CMK (cell line): Measurements from ENCODE around the gene TBC1D10B.

Source experiments
- DNase-seq: peaks from one replicate; pipeline ENCODE4 v3.0.0-alpha.2; 2010; ENCODE audit warnings: low read depth

The TBC1D10B gene, protein sequence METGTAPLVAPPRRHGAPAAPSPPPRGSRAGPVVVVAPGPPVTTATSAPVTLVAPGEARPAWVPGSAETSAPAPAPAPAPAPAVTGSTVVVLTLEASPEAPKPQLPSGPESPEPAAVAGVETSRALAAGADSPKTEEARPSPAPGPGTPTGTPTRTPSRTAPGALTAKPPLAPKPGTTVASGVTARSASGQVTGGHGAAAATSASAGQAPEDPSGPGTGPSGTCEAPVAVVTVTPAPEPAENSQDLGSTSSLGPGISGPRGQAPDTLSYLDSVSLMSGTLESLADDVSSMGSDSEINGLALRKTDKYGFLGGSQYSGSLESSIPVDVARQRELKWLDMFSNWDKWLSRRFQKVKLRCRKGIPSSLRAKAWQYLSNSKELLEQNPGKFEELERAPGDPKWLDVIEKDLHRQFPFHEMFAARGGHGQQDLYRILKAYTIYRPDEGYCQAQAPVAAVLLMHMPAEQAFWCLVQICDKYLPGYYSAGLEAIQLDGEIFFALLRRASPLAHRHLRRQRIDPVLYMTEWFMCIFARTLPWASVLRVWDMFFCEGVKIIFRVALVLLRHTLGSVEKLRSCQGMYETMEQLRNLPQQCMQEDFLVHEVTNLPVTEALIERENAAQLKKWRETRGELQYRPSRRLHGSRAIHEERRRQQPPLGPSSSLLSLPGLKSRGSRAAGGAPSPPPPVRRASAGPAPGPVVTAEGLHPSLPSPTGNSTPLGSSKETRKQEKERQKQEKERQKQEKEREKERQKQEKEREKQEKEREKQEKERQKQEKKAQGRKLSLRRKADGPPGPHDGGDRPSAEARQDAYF

DNA sequence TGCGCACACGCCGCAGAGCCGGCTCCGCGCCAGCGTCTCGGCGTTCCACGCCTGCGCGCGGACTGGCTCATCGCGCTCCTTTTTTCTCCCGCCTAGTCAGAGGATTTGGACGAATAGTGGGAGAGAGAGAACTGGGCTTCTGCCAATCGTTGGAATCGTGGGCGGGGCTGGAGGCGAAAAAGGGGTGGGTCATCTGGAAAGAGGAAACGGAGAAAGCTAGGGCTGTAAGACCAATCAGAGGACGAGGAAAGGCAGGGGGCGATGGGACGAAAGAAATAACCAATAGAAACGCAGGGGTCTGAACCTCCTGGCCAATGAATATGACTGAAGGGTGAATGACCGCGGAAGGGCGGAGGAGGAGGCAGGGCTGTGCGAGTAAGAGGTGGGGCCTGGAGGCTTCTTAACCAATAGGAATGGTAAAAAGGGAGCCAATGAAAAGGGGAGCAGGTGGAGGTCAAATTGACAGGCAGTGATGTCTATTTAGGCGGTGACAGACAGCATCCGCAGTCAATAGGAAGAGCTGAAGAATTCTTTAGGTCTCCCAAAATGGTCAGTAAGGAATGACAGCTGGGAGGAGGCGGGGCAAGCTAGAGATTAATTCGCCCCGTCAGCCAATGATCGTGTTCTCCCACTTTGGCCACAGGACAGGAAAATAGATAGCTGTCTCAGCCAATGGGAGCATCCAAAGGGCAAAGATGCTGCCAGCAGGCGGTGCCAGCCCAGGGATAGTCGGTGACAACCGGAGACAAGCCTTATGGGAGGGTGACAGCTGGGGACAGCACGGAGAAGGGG, at the start of gene TBC1D10B:
Gene TBC1D10B (minus strand): TSS at position 39 of the 792 bp plus-strand sequence. CDS start 311 bp downstream, outside the sequence.
- peak; percentile 100 for DNase-seq

DNA sequence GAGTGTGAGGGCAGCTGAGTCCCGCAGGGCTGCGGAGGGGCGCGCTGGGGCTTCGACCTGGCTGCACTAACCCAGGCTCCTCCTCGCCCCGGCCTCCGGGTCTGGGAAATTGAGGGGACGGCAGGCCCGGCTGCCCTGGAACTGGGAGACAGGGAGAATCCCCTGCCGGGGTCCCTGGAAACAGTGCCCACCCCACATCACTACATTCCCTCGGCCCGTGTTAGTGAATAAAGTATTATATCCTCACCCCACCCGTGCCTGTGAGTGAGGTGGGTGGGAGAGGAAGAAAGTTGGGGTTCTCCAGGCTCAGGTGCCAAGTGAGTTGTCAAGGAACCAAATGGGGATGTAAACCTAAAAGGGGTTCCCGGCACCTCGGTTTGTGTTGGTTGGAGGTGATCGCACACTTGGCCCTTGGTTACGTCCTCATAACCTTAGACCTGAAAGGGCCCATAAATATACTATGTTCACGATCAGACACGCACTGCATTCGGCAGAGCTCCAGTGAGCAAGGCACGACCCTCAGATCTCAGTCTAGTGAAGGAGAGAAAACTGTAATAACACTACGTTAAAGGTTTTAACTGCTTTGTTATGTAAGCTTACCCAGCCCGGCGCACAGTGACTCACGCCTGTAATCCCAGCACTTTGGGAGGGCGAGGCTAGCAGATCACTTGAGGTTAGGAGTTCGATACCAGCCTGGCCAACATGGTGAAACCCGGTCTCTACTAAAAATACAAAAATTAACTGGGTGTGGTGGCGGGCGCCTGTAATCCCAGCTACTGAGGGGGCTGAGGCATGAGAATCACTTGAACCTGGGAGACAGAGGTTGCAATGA, 48.3 kb upstream of the TBC1D10B start:
- DNase-seq: no peak

DNA sequence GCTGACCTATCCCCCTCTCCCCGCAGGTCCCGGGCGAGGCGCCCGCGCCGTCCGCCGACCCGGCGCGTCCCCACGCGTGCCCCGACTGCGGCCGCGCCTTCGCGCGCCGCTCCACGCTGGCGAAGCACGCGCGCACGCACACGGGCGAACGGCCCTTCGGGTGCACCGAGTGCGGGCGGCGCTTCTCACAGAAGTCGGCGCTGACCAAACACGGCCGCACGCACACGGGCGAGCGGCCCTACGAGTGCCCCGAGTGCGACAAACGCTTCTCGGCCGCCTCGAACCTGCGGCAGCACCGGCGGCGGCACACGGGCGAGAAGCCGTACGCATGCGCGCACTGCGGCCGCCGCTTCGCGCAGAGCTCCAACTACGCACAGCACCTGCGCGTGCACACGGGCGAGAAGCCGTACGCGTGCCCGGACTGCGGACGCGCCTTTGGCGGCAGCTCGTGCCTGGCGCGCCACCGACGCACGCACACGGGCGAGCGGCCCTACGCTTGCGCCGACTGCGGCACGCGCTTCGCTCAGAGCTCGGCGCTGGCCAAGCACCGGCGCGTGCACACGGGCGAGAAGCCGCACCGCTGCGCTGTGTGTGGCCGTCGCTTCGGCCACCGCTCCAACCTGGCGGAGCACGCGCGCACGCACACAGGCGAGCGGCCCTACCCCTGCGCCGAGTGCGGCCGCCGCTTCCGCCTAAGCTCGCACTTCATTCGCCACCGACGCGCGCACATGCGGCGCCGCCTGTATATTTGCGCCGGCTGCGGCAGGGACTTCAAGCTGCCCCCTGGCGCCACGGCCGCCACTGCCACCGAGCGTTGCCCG, 47.4 kb upstream of the TBC1D10B start:
- DNase-seq: no peak

DNA sequence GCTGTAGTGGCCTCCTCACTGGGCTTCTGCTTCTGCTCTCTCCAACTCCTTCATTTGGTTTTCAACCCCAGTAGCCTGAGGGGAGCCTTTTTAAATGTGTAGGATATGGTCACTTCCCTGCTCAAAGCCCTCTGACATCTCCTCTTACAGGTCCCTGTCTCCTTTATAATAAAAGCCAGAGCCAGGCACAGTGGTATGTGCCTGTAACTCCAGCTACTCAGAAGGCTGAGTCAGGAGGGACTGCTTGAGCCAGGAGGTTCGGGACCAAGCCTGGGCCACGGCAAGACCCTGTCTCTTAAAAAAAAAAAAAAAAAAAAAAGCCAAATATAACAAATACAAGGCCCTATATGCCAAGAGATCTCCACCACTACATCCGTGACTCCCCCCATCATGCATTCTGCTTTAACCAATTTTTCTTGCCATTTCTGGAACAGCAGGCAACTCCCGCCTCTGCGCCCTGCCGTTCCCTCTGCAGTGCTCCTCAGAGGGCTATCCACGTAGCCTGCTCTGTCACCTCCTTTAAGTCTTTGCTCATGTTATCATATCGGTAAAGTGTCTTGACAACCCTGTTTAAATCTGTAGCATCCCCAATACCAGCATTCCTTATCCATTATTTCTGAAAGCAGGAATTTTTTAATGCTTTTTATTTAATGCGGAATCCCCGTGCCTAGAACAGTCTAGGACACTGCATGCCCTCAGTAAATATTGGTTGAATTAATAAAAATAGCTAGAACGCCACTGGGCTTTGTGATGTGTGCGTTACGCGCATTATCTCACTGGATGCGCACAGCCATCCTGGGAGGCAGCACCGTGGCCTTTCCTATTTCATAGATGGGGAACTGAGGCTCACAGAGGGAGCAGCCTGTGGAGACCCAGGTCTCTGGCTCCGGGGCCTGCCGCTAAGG, 46.6 kb upstream of the TBC1D10B start:
- DNase-seq: no peak

DNA sequence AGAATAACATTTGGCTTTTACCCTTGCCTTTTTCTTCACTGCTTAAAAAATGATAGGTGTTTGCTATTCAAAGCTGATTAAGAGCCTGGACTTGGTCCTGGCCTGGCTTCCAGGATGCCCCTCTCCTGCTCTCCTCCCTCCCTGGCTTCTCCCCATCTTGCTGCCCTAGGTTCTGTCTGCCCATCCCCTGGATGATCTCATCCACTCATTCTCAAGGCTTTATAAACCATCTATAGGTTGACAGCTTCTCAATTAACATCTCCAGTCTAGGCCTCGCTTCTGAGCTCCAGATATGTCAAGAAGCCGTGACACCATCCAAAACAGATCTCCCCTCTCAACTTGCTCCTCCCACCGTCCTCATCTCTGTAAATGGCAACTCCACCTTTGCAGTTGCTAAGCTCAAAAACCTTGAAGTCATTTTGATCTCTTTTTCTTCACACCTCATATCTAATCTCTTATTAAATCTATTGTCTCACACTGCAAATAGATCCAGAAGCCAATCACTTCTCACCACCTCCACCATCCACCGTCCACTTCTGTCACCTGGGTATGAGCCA, 45.8 kb upstream of the TBC1D10B start:
- no peak for DNase-seq

DNA sequence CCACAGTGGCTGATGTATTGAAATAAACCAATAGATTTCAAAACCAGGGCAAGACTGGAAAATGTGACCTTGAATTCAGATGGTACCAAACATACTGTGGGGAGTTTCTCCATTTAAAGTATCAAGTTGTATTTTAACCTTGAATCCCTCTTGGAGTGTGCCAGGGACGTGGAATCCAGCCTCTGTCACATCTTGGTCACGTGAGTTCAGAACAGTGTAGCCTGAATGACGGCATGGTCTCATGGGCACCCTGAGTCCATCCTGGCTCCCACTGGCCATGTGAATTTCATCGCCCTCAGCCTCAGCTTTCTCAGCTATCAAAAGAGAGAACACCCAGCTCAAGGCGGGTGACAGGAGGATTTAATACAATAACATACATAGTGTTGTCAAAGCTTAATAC, 43.9 kb upstream of the TBC1D10B start:
- no peak for DNase-seq

DNA sequence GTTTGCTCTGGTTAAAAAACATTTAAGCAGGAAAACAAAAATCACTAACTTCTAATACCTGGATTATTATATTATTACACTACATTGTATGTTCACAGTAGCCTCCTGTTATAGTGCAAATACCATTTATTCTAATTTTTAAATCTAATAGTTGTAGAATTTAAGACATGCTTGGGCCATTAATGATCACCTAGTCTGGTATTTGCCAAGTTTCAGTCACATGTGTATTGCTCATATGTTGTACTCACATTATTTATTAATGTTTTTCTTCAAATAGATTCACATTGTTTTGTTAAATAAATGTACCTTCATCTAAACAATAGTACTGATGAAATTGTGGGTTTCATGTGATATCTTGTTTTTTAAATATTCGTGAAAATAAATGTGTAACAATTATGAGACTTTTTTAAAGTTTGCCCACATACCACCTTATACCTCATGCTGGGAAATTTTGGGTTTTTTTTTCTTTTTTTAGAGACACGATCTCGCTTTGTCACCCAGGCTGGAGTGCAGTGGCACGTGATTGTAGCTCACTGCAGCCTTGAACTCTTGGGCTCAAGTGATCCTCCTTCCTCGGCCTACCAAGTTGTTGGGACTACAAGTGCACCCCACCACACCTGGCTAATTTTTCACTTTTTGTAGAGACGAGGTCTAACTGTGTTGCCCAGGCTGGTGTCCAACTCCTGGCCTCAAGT, 43.0 kb upstream of the TBC1D10B start:
- DNase-seq: no peak

DNA sequence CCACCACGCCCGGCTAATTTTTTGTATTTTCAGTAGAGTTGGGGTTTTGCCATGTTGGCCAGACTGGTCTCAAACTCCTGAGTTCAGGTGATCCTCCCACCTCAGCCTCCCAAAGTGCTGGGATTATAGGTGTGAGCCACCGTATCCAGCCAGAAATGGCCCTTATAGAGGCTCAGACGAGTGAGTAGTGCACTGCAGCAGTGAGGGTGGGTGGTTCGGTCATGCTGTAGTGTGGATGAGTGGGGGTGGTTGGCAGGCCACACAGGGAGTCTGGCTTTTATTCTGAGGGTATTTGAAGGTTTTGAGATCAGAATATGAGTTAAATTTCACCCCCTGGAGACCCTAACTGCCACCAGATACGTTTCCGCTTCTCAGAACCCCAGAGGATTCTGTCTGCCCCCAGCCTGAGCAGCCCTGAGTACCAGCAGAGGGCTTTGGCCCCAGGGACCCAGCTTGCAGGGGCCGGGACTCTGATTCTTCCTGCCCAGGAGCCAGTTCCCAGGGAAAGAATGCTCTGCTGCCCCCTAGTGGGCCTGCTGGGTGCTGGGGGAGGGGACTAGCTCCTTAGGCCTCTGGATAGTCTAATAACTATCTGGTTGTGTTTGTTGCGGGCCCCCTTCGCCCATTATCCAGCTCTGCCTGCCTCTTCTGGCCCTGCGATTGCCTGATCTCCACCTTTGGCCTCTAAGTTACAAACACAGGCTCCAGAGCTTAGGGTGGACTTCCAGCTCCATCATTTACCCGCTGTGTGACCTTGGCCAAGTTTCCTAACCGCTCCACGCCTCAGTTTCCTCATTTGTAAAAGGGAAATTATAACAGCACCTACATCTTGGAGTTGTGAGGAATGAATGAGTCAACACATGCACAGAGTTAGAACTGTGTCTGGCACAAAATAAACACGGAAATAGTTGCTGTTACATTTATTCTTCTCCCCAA, 39.1 kb upstream of the TBC1D10B start:
- DNase-seq: peak; percentile 80

DNA sequence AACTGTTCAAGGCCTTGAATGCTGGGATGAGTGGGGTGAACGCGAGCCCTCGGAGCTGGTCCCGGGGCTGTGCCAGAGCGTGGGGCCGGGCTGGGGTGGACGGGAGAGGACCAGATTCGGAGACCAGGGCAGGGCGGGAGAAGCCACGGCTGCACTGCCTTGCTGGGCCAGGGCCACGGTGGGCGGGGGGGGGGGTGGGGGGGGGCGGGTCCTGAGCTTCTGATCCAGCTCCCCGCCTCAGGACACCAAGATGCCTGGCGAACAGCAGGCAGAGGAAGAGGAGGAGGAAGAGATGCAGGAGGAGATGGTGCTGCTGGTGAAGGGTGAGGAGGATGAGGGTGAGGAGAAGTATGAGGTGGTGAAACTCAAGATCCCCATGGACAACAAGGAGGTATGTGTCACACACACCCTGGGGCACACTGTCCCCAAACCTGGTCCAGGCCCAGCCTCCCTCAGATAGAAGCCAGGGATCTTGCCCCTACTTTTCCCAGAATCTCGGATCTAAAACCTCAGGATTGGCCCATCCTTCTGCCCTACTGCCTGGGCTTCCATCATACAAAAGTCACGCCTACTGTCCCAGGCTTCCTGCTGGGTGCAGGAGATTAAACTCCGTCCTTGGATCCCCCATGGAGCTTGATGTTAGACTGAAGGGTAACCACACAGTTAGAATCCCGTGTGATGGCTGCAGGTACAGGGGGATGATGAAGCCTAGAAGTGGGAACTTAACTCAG, 37.7 kb upstream of the TBC1D10B start:
- DNase-seq: no peak

DNA sequence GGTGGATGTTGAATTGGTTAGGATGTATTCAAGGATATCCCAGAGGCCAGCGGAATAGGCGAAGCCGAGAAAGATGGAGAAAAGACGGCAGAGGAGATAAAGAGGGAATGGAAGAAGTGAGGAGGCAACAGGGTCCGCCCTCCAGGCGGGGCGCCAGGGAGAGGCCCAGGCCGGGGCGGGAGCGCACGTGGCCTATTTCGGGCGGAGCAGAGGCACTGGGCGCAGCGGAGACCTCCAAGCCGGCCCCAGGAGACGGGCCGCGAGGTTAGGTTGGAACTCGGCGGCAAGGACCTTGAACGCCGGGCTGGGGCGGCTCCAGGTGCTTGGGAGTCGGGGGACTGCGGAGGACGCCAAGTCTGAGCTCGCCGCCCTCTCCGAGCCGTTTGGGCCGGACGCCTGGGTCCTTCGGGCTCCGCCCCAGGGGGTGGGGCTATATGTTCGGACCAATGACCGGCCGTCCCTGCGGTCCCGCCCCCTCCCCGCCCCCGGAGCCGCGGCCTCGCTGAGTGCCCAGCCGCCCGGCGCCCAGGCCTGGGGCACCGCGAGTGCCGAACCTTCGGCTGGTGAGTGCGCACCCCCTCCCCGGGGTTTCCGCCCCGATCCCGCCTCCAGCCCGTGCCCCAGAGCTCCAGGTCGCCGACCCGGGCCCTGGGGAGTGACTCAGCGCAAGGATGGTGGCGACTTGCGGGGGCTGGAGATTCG, 37.0 kb upstream of the TBC1D10B start, which contains the start of gene ZNF771:
Gene ZNF771 (plus strand): TSS at position 505 of the 702 bp plus-strand sequence. CDS start 448 bp downstream, outside the sequence.
- DNase-seq: peak; percentile 76

DNA sequence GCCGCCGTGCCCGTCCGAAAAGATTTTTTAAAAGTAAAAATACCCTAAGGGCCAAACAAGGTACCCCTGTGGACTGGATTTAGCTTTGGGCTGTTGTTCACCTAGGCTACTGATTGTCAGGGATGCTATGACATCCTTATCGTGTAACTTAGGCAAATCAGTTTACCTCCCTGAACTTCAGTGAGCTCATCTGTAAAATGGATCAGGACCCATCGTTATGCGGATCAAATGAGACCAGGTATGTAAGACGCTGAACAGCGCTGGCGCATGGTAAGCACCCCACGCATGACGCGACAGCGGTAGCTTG, 36.5 kb upstream of the TBC1D10B start:
- no peak for DNase-seq

DNA sequence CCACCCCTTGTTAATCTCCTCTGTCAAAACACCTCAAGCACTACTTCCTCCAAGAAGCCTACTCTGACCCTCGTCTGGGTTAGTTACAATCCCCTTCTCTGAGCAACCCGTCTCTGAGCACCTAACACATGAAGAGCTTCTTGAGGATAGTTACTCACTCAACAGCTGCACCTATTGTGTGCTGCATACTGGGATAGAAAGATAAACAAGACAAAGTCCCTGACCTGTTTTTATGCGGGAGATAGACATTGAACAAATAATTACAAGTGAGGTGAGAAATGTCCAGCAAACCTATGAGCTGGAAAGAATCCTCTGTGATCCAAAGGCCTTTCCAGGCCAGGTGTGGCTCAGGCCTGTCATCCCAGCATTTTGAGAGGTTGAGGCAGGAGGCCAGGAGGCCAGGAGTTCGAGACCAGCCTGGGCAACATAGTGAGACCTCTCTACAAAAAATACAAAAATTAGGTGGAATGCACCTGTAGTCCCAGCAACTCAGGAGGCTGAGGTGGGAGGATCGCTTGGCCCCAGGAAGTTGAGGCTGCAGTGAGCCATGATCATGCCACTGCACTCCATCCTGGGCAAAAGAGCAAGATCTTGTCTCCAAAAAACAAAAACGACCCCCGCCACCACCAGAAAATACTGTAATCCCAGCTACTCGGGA, 31.6 kb upstream of the TBC1D10B start:
- DNase-seq: no peak

DNA sequence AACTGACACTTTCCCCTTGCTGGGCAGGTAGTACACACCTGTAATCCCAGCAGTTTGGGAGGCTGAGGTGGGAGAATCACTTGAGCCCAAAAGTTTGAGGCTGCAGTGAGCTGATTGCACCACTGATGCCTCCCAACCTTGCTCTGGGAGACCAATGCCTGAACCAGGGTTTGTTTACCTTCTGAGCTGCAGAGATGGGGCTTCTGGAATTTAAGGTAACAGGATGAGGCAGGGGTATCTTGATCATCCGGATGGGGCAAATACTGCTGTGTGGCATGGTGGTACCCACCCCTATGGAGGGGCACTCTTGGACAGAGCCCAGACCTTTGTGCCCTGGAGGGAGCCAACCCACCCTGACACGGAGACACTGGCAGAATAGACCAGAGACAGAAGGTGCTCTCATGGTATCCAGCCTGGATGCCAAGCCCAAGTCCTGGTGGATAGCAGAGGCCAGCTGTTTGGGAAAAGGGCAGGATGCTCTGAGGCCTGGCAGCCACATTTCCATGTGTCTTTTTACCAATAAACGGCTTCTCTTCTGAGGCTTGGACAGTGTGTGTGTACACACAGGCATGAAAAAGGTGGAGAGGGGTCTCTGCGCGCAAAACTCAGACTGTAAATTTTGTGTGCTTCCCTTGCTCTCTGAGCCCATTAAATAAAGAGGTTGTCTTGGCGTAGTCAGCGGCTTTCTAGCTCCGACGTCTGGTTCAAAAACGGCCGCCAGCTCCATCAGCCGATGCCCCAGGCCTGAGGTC, 29.3 kb upstream of the TBC1D10B start:
- DNase-seq: no peak

DNA sequence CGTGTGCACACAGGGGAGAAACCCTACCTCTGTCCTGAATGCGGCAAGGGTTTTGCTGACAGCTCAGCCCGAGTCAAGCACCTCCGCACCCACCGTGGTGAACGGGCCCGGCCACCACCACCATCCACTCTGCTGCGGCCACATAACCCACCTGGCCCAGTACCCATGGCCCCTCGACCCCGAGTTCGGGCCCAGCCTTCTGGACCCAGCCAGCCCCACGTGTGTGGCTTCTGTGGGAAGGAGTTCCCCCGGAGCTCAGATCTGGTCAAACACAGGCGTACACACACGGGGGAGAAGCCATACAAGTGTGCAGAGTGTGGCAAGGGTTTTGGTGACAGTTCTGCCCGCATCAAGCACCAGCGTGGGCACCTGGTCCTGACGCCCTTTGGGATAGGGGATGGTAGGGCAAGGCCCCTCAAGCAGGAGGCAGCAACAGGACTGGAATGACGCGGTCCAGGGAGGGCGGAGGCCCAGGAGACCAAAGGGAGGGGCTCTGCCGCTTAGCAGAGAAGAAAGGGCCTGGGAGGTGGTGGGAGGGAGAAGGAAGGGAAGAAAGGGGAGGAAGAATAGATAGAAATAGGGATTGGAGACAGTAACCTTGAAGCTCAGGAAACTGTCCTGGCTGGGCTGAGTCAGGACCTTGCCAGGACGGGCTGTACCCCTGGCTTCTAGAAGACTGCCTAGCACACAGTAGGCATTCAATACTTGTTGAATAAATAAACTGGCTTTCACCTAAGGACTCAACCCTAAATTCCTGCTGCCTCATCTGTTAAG, 28.6 kb upstream of the TBC1D10B start:
- DNase-seq: no peak
